CD8-positive, alpha-beta memory T cell (primary cell): Measurements from ENCODE around the gene B3GAT1. TPM values are rescaled to one million over a fixed set of nuclear protein-coding genes. Genes with fewer than 3 reads are reported as not detected.

ENCODE experiments used
- CTCF ChIA-PET: fragments of 350-600 bp; sonication (Branson Sonifier 250); formaldehyde crosslinking; loops from one replicate; lab custom pipeline; 2021; ENCODE audit warnings: antibody characterized with exemption; lab: Charles Lee
- POLR2A ChIA-PET: fragments of 350-600 bp; sonication (Branson Sonifier 250); formaldehyde crosslinking; loops from one replicate; lab custom pipeline; 2021; ENCODE audit warnings: antibody characterized with exemption; lab: Charles Lee
- DNase-seq, 5 donors: peaks; one replicate each; pipeline versions ENCODE4 v3.0.0 to v3.0.0-alpha.2; 2020 to 2022; ENCODE audit warnings: mixed read lengths in 1 of 5
- H3K27ac ChIP-seq: one replicate; pipeline ENCODE4 v1.7.0; 2013; ENCODE audit warnings: low read depth, mild to moderate bottlenecking, low read length, moderate library complexity
- H3K27me3 ChIP-seq: 2 replicates; pipeline ENCODE4 v1.7.0; 2013; ENCODE audit warnings: low read length, mild to moderate bottlenecking; ENCODE audit not compliant: insufficient read depth, poor library complexity, severe bottlenecking
- H3K36me3 ChIP-seq: 2 replicates; pipeline ENCODE4 v1.7.0; 2013; ENCODE audit warnings: mild to moderate bottlenecking, low read length, moderate library complexity; ENCODE audit not compliant: insufficient read depth
- H3K4me1 ChIP-seq: 2 replicates; pipeline ENCODE4 v1.7.0; 2013; ENCODE audit warnings: mild to moderate bottlenecking, low read length, moderate library complexity; ENCODE audit not compliant: insufficient read depth
- H3K4me3 ChIP-seq: 2 replicates; pipeline ENCODE4 v1.7.0; 2013; ENCODE audit warnings: mild to moderate bottlenecking, low read length
- H3K9me3 ChIP-seq: 2 replicates; pipeline ENCODE4 v1.7.0; 2013; ENCODE audit warnings: mild to moderate bottlenecking, low read length
- H3K27ac Mint-ChIP-seq, 8 donors: one replicate each; pipeline ENCODE4 v1.8.0; 2020 to 2021; ENCODE audit warnings: mixed read lengths in 8 of 8, mild to moderate bottlenecking in 6 of 8, inconsistent platforms in 3 of 8, moderate library complexity in 3 of 8
- H3K27me3 Mint-ChIP-seq, 2 donors: one replicate each; pipeline ENCODE4 v1.8.0; 2020 to 2021; ENCODE audit warnings: mixed read lengths in 2 of 2, mild to moderate bottlenecking in 1 of 2, moderate library complexity in 1 of 2
- H3K36me3 Mint-ChIP-seq, 3 donors: one replicate each; pipeline ENCODE4 v1.8.0; 2020 to 2021; ENCODE audit warnings: mixed read lengths in 3 of 3, inconsistent platforms in 1 of 3, mild to moderate bottlenecking in 1 of 3
- H3K4me1 Mint-ChIP-seq, 3 donors: one replicate each; pipeline ENCODE4 v1.8.0; 2020 to 2021; ENCODE audit warnings: mixed read lengths in 3 of 3, inconsistent platforms in 1 of 3, mild to moderate bottlenecking in 1 of 3
- H3K4me3 Mint-ChIP-seq, 7 donors: one replicate each; pipeline ENCODE4 v1.8.0; 2020 to 2021; ENCODE audit warnings: mixed read lengths in 7 of 7, mild to moderate bottlenecking in 6 of 7, moderate library complexity in 4 of 7, inconsistent platforms in 2 of 7
- H3K9me3 Mint-ChIP-seq, 5 donors: one replicate each; pipeline ENCODE4 v1.8.0; 2020 to 2022; ENCODE audit warnings: mixed read lengths in 5 of 5, mild to moderate bottlenecking in 3 of 5, moderate library complexity in 2 of 5, inconsistent platforms in 1 of 5
- polyA plus RNA-seq: library from polyadenylated mRNA; unstranded; fragments of 300-500 nt; fragmentation: Illumina TruSeq; gene quantifications from one replicate; pipeline ENCODE4 v1.2.3, GENCODE V29; 2021
- total RNA-seq, 2 experiments: library from RNA; stranded (reverse); gene quantifications; one replicate each; pipeline ENCODE4 v1.2.3, GENCODE V29; 2021

The B3GAT1 gene
- total and polyA plus RNA-seq, 3 experiments from 2014 or later, result 0.07 to 0.44 (median 0.35) TPM

GRCh38 chr11:134334796-134335571 lies 77.1 kb downstream of the B3GAT1 start:
- H3K27ac ChIP-seq, result no peak overlapping the region
- ChIA-PET POLR2A (no interaction called here), CTCF (interaction anchor here (1.6 kb wide), 1 partner anchor 59 kb away, joined by 5 read pairs; no protein-coding TSS in a partner anchor)
- H3K27ac Mint-ChIP-seq, result no peak overlapping the region
- no peak for DNase-seq
- H3K36me3 Mint-ChIP-seq, result no peaks in the 10 kb centered on the region
- peak overlapping the region in 2 of 7 donors; percentile 37 to 51 for H3K4me3 Mint-ChIP-seq
- no peaks in the 10 kb centered on the region for H3K27me3 ChIP-seq
- H3K36me3 ChIP-seq, result no peaks in the 10 kb centered on the region
- H3K4me3 ChIP-seq, result no peak overlapping the region
- peaks cover 3 to 17% of the 10 kb centered on the region in 2 donors for H3K27me3 Mint-ChIP-seq
- H3K4me1 ChIP-seq, result peaks cover 17% of the 10 kb centered on the region
- H3K9me3 Mint-ChIP-seq, result no peaks in the 10 kb centered on the region
- H3K9me3 ChIP-seq, result no peaks in the 10 kb centered on the region
- H3K4me1 Mint-ChIP-seq, result peaks cover 13 to 23% (median 20%) of the 10 kb centered on the region in 3 donors

GRCh38 chr11:134333946-134334345 lies 78.1 kb downstream of the B3GAT1 start:
- peak overlapping the region in 4 of 7 donors; percentile 24 to 54 (median 50) for H3K4me3 Mint-ChIP-seq
- no peak for DNase-seq
- ChIA-PET POLR2A (no interaction called here), CTCF (interaction anchor here (1.6 to 2.7 kb wide), 2 partner anchors 57 to 58 kb away, joined by 5 to 9 read pairs; no protein-coding TSS in a partner anchor)
- peaks cover 3 to 17% of the 10 kb centered on the region in 2 donors for H3K27me3 Mint-ChIP-seq
- H3K27me3 ChIP-seq, result no peaks in the 10 kb centered on the region
- H3K9me3 Mint-ChIP-seq, result no peaks in the 10 kb centered on the region
- no peak overlapping the region for H3K27ac ChIP-seq
- no peaks in the 10 kb centered on the region for H3K36me3 ChIP-seq
- H3K4me1 ChIP-seq, result peaks cover 17% of the 10 kb centered on the region
- peaks cover 13 to 23% (median 20%) of the 10 kb centered on the region in 3 donors for H3K4me1 Mint-ChIP-seq
- no peak overlapping the region for H3K4me3 ChIP-seq
- H3K9me3 ChIP-seq, result no peaks in the 10 kb centered on the region
- no peaks in the 10 kb centered on the region for H3K36me3 Mint-ChIP-seq
- H3K27ac Mint-ChIP-seq, result peak overlapping the region in 1 of 8 donors; percentile 70

DNA sequence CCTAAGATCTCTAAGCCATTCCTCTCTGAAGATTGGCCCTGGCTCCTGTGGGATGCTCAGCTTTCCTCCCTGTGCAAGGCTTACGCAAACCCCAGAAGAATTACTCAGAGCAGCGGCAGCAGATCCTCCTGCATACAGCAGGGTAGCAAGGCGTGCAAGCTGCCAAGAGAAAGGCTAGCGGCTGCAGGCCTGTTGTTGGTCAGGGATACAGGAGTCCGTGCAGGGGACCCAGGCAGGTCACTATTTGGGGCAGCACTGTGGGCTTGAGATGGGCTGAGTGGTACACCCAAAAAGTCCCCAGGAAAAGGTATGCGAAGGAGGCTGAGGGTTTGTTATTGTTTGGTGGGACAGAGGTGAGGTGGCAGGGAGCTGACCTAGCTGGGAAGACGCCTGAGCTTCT lies 78.7 kb downstream of the B3GAT1 start:
- CTCF ChIA-PET, result interaction anchor here (1.6 to 2.7 kb wide), 2 partner anchors 56 to 58 kb away, joined by 5 to 9 read pairs; no protein-coding TSS in a partner anchor
- no peak for DNase-seq
- H3K4me3 Mint-ChIP-seq, result peak overlapping the region in 6 of 7 donors; percentile 54 to 90 (median 78)

GRCh38 chr11:134332782-134333181 lies 79.3 kb downstream of the B3GAT1 start:
- Mint-ChIP-seq H3K27me3 (peaks cover 1 to 17% of the 10 kb centered on the region in 2 donors), H3K9me3 (no peaks in the 10 kb centered on the region), H3K36me3 (no peaks in the 10 kb centered on the region), H3K4me3 (peak overlapping the region; percentile 78 to 90 (median 79)), H3K4me1 (peaks cover 13 to 23% (median 20%) of the 10 kb centered on the region in 3 donors), H3K27ac (peak overlapping the region in 5 of 8 donors; percentile 41 to 81 (median 56))
- Histone ChIP-seq H3K4me3 (peak overlapping the region; percentile 67), H3K27me3 (no peaks in the 10 kb centered on the region), H3K4me1 (peaks cover 17% of the 10 kb centered on the region), H3K36me3 (no peaks in the 10 kb centered on the region), H3K9me3 (no peaks in the 10 kb centered on the region), H3K27ac (no peak overlapping the region)
- DNase-seq, result no peak
- POLR2A ChIA-PET, result interaction anchor here (1.0 kb wide), 1 partner anchor 108 kb away, joined by 3 read pairs; the partner anchor contains the start of gene VPS26B
- CTCF ChIA-PET, result interaction anchor here (1.1 to 2.7 kb wide), 2 partner anchors 55 to 71 kb away, joined by 4 to 9 read pairs; no protein-coding TSS in a partner anchor

More for the DNA sequence above, 78.7 kb downstream of the B3GAT1 start:
- no peaks in the 10 kb centered on the region for H3K27me3 ChIP-seq
- H3K9me3 ChIP-seq, result no peaks in the 10 kb centered on the region
- H3K27ac ChIP-seq, result no peak overlapping the region
- H3K9me3 Mint-ChIP-seq, result no peaks in the 10 kb centered on the region
- no peaks in the 10 kb centered on the region for H3K36me3 ChIP-seq
- peaks cover 13 to 23% (median 20%) of the 10 kb centered on the region in 3 donors for H3K4me1 Mint-ChIP-seq
- no peak overlapping the region for H3K4me3 ChIP-seq
- peaks cover 1 to 17% of the 10 kb centered on the region in 2 donors for H3K27me3 Mint-ChIP-seq
- no peaks in the 10 kb centered on the region for H3K36me3 Mint-ChIP-seq
- peaks cover 17% of the 10 kb centered on the region for H3K4me1 ChIP-seq
- H3K27ac Mint-ChIP-seq, result no peak overlapping the region
- POLR2A ChIA-PET, result interaction anchor here (1.0 kb wide), 1 partner anchor 109 kb away, joined by 3 read pairs; the partner anchor contains the start of gene VPS26B

DNA sequence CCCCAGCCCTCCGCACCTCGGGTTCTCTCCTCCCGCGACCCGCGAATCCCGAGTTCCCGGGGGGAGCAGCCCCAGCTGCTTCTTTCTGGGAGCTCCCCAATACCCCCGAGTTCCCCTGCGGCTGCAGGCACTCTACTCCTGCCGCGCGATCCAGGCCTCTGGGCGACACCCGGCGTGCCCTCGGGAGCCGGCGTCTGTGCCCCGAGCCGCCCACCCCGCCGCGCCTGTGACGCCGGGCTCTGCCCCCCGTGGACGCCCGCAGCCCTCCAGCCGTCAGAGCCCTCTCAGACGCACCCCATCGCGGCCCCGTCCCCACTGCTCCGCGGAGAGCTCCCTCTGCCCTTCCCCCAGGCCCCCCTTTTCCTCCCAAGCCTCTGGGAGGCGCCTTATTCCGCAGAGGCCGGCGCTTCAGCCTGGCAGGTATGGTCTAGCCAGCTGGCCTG lies 79.8 kb downstream of the B3GAT1 start:
- POLR2A ChIA-PET, result interaction anchor here (1.0 kb wide), 1 partner anchor 108 kb away, joined by 3 read pairs; the partner anchor contains the start of gene VPS26B
- H3K9me3 Mint-ChIP-seq, result no peaks in the 10 kb centered on the region
- CTCF ChIA-PET, result interaction anchor here (1.1 to 2.7 kb wide), 2 partner anchors 55 to 70 kb away, joined by 4 to 9 read pairs; no protein-coding TSS in a partner anchor
- Histone ChIP-seq H3K36me3 (no peaks in the 10 kb centered on the region), H3K4me3 (peak overlapping the region; percentile 67), H3K9me3 (no peaks in the 10 kb centered on the region), H3K4me1 (peaks cover 17% of the 10 kb centered on the region), H3K27me3 (no peaks in the 10 kb centered on the region), H3K27ac (no peak overlapping the region)
- peak in 3 of 5 donors; percentile 19 to 56 (median 26) for DNase-seq
- peaks cover 13 to 23% (median 20%) of the 10 kb centered on the region in 3 donors for H3K4me1 Mint-ChIP-seq
- H3K36me3 Mint-ChIP-seq, result no peaks in the 10 kb centered on the region
- H3K27ac Mint-ChIP-seq, result peak overlapping the region in 4 of 8 donors; percentile 41 to 81 (median 60)
- H3K27me3 Mint-ChIP-seq, result peaks cover 1 to 17% of the 10 kb centered on the region in 2 donors
- peak overlapping the region; percentile 78 to 90 (median 79) for H3K4me3 Mint-ChIP-seq

DNA sequence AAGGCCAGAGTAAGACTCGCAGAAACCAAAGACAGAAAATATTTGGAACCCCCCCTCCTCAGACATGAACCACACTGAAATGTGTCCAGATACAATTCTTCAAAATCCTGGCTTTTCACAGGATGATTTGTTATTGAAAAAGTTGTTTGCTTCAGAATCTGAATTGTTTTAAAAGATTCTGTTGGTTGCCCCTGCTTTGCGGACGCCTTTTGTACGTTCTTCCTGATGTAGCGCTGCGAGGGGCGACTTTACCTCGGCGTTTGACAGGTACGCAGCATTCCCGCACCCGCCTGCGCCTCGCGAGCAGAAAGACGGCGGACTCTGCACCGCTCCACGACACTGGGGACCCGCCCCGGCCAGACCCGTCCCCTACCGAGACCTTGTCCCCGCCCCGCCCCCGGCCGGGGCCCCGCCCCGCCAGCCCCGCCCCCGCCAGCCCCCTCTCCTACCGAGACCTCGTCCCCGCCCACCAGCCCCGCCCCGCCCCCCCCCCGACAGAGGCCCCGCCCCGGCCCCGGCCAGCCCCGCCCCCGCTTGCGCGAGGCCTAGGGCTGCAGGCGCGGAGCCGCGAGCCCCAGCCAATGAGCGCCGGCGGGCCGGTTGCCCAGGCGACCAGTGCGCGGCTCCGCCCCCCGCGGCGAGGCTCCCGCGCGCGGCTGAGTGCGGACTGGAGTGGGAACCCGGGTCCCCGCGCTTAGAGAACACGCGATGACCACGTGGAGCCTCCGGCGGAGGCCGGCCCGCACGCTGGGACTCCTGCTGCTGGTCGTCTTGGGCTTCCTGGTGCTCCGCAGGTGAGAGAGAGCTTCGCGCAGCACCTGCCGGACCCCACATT lies 80.5 kb downstream of the B3GAT1 start, which contains the start of gene GLB1L2:
Gene GLB1L2, plus strand, starts transcription at position 635 of the 835 bp plus-strand sequence. Its CDS starts 74 bp downstream, at position 709.
- peaks cover 1 to 17% of the 10 kb centered on the region in 2 donors for H3K27me3 Mint-ChIP-seq
- Histone ChIP-seq H3K4me3 (peak within 1 kb of the TSS; percentile 67), H3K4me1 (peaks cover 17% of the 10 kb centered on the region), H3K36me3 (no peaks in the 10 kb centered on the region), H3K27ac (no peak within 1 kb of the TSS), H3K9me3 (no peaks in the 10 kb centered on the region), H3K27me3 (no peaks in the 10 kb centered on the region)
- H3K9me3 Mint-ChIP-seq, result no peaks in the 10 kb centered on the region
- ChIA-PET CTCF (interaction anchor here (1.1 to 2.7 kb wide), 2 partner anchors 54 to 70 kb away, joined by 4 to 9 read pairs; no protein-coding TSS in a partner anchor), POLR2A (no interaction called here)
- DNase-seq, result peak; percentile 74 to 84 (median 80)
- peak within 1 kb of the TSS; percentile 78 to 93 (median 87) for H3K4me3 Mint-ChIP-seq
- H3K27ac Mint-ChIP-seq, result peak within 1 kb of the TSS in 7 of 8 donors; percentile 41 to 95 (median 83)
- H3K36me3 Mint-ChIP-seq, result no peaks in the 10 kb centered on the region
- H3K4me1 Mint-ChIP-seq, result peaks cover 13 to 23% (median 20%) of the 10 kb centered on the region in 3 donors

- Mint-ChIP-seq H3K9me3 (no peaks in the 10 kb centered on the region), H3K36me3 (no peaks in the 10 kb centered on the region), H3K4me3 (peak overlapping the region; percentile 78 to 93 (median 87)), H3K27ac (peak overlapping the region in 2 of 8 donors; percentile 20 to 87), H3K4me1 (peaks cover 13 to 23% (median 20%) of the 10 kb centered on the region in 3 donors), H3K27me3 (peaks cover 1 to 17% of the 10 kb centered on the region in 2 donors)
- no peak overlapping the region for H3K27ac ChIP-seq
- ChIA-PET POLR2A (no interaction called here), CTCF (no interaction called here)
- H3K27me3 ChIP-seq, result no peaks in the 10 kb centered on the region
- no peak for DNase-seq
- H3K4me3 ChIP-seq, result peak overlapping the region; percentile 57
- H3K36me3 ChIP-seq, result no peaks in the 10 kb centered on the region
- peaks cover 17% of the 10 kb centered on the region for H3K4me1 ChIP-seq
- no peaks in the 10 kb centered on the region for H3K9me3 ChIP-seq
These were observed 81.3 kb downstream of the B3GAT1 start for GRCh38 chr11:134330611-134331353.
